WTC11 (cell line): ENCODE results near the gene APPBP2. TPM values are rescaled to one million over a fixed set of nuclear protein-coding genes. Genes with fewer than 3 reads are reported as not detected.
A peak's percentile ranks its signal among the peaks of the same experiment; 100 is the strongest.

Source experiments
- ATAC-seq: fragments of 200-7000 bp; cut with Tn5 transposase; 2 replicates; pipeline ENCODE4 v1.10.0; 2021; ENCODE audit warnings: mild to moderate bottlenecking, moderate library complexity
- CTCF ChIA-PET: fragments of 300-600 bp; sonication (Branson Sonifier 250); formaldehyde crosslinking; loops from one replicate; lab custom pipeline; 2021; ENCODE audit warnings: antibody characterized with exemption; lab: Charles Lee
- POLR2A ChIA-PET: fragments of 350-600 bp; sonication (Branson Sonifier 250); formaldehyde crosslinking; loops from one replicate; lab custom pipeline; 2021; ENCODE audit warnings: antibody characterized with exemption; lab: Charles Lee
- DNase-seq: peaks from one replicate; pipeline ENCODE4 v3.0.0; 2021; ENCODE audit warnings: low spot score
- H3K27ac Mint-ChIP-seq: 2 replicates; pipeline ENCODE4 v1.8.0; 2021; ENCODE audit warnings: mixed read lengths
- H3K27me3 Mint-ChIP-seq: 2 replicates; pipeline ENCODE4 v1.8.0; 2021; ENCODE audit warnings: low read depth, mild to moderate bottlenecking, moderate library complexity, mixed read lengths
- H3K36me3 Mint-ChIP-seq: 2 replicates; pipeline ENCODE4 v1.8.0; 2021; ENCODE audit warnings: mixed read lengths
- H3K4me1 Mint-ChIP-seq: 2 replicates; pipeline ENCODE4 v1.8.0; 2022; ENCODE audit warnings: mixed read lengths
- H3K4me3 Mint-ChIP-seq: 2 replicates; pipeline ENCODE4 v1.8.0; 2021; ENCODE audit warnings: mild to moderate bottlenecking, moderate library complexity, mixed read lengths
- H3K9me3 Mint-ChIP-seq: 2 replicates; pipeline ENCODE4 v1.8.0; 2021; ENCODE audit warnings: mixed read lengths
- ETV6 ChIP-seq: sonication (generic); formaldehyde crosslinking; IDR thresholded peaks from 2 replicates; pipeline ENCODE4 v1.8.1; 2022; ENCODE audit warnings: mild to moderate bottlenecking, missing genetic modification reagents
- FOXK1 ChIP-seq: sonication (generic); formaldehyde crosslinking; IDR thresholded peaks from 2 replicates; pipeline ENCODE4 v1.8.0; 2022; ENCODE audit warnings: mild to moderate bottlenecking, moderate library complexity, missing genetic modification reagents
- GRHL2 ChIP-seq: fragments of 250-450 bp; sonication (Bioruptor Pico); IDR thresholded peaks from 2 replicates; pipeline ENCODE4 v1.8.0; 2022; ENCODE audit warnings: mild to moderate bottlenecking, moderate library complexity; ENCODE audit not compliant: insufficient replicate concordance, severe bottlenecking
- HMGA2 ChIP-seq: fragments of 250-450 bp; sonication (Bioruptor Pico); IDR thresholded peaks from 2 replicates; pipeline ENCODE4 v1.4.0; 2021; ENCODE audit warnings: mild to moderate bottlenecking, moderate library complexity
- JUN ChIP-seq: sonication (generic); formaldehyde crosslinking; IDR thresholded peaks from 2 replicates; pipeline ENCODE4 v1.8.0; 2023; ENCODE audit warnings: mild to moderate bottlenecking, missing genetic modification reagents
- MXD4 ChIP-seq: fragments of 250-450 bp; sonication (Bioruptor Pico); IDR thresholded peaks from 2 replicates; pipeline ENCODE4 v1.8.0; 2021; ENCODE audit warnings: mild to moderate bottlenecking, moderate library complexity, borderline replicate concordance
- NFATC4 ChIP-seq: fragments of 250-450 bp; sonication (Bioruptor Pico); IDR thresholded peaks from 2 replicates; pipeline ENCODE4 v1.9.0; 2021; ENCODE audit warnings: mild to moderate bottlenecking
- RORB ChIP-seq: fragments of 250-450 bp; sonication (Bioruptor Pico); IDR thresholded peaks from 2 replicates; pipeline ENCODE4 v1.9.0; 2021; ENCODE audit warnings: mild to moderate bottlenecking
- ZNF263 ChIP-seq: sonication (generic); formaldehyde crosslinking; IDR thresholded peaks from 2 replicates; pipeline ENCODE4 v1.8.1; 2022; ENCODE audit warnings: low read depth, mild to moderate bottlenecking, moderate library complexity, missing genetic modification reagents
- ZNF416 ChIP-seq: fragments of 250-450 bp; sonication (Bioruptor Pico); IDR thresholded peaks from 2 replicates; pipeline ENCODE4 v1.9.0; 2021; ENCODE audit warnings: mild to moderate bottlenecking, inconsistent platforms
- ZNF423 ChIP-seq: fragments of 250-450 bp; sonication (Bioruptor Pico); IDR thresholded peaks from 2 replicates; pipeline ENCODE4 v2.1.2; 2022; ENCODE audit warnings: mild to moderate bottlenecking, moderate library complexity
- ZNF671 ChIP-seq: fragments of 250-450 bp; sonication (Bioruptor Pico); IDR thresholded peaks from 2 replicates; pipeline ENCODE4 v1.8.0; 2021; ENCODE audit warnings: mild to moderate bottlenecking
- total RNA-seq: library from RNA; stranded (reverse); gene quantifications from 3 replicates; pipeline ENCODE4 v1.2.3, GENCODE V29; 2021
- TF ChIP-seq, protein P1 (sequence below): fragments of 250-450 bp; sonication (Bioruptor Pico); IDR thresholded peaks from 2 replicates; pipeline ENCODE4 v1.9.0; 2021; ENCODE audit warnings: mild to moderate bottlenecking, borderline replicate concordance
- TF ChIP-seq, protein P2 (sequence below): sonication (generic); formaldehyde crosslinking; IDR thresholded peaks from 2 replicates; pipeline ENCODE4 v1.8.1; 2023; ENCODE audit warnings: mild to moderate bottlenecking, missing genetic modification reagents
- TF ChIP-seq, protein P3 (sequence below): sonication (generic); formaldehyde crosslinking; IDR thresholded peaks from 2 replicates; pipeline ENCODE4 v1.8.1; 2022; ENCODE audit warnings: low read depth, missing genetic modification reagents, borderline replicate concordance

The APPBP2 gene
- total RNA-seq, 1 experiment from 2014 or later, result 15.3 TPM

DNA sequence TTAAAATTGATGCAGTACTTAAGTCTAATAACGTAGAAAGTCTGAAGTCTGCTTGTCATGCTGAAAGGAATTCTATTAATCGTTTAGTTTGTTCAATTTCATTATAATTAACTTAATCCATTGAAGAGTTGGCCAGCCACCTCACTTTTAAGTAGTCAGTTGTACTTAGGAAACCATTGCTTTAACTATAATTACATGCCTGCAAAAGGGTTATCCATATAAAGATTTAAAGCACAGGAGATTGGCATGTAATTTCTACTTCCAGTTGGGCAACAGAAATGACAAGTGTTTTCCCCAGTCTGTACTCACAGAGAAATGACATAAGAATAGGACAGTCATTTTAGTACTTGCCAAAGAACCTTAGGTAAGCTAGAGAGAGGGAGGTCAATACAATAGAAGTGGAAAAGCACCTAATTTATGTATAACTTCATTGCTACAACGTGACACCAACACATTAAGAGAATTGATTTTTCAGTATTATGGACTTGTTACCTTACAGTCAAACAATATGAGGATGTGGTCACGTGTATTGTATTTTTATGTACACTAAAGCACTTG lies 130.5 kb downstream of the APPBP2 start (continued):
- no peak for TF ChIP-seq JUN (CRISPR knock-in tag)

DNA sequence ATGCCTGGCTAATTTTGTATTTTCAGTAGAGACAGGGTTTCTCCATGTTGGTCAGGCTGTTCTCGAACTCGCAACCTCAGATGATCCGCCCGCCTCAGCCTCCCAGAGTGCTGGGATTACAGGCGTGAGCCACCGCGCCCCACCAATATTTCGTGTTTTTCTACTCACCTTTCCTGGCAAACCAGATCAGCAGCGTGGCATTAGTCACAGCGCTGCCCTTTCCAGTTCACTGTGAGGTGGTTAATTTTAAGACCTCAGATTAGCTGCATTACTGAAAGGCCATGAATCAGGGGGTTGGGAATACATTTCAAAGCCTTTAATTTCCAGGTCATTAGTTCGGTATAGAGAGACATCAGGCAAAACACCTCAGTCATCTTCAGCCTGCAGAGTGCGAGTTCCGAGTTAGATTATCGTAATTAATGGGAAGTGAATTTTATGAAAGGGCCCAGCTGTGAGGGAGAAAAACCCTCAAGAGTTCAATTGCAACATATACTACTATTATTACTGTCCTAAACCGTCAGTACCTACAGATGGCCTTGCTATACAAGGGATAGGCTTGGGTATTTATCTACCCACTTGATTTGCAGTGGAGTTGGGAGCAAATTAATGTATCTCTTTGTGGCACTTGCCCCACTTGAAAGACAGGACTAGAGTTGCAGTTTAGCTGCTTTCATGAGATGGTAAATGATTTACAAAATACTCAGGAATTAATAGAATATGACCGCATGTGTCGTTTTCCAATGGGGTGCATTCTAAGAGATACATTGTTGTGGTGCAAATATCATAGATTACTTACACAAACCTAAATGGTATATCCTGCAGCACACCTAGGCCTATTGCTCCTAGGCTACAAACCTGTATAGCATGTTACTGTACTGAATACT lies 132.0 kb downstream of the APPBP2 start:
- Mint-ChIP-seq H3K36me3 (no peaks in the 10 kb centered on the region), H3K4me3 (peak overlapping the region; percentile 98; the same call in 1 of the 2 replicates), H3K27ac (no peak overlapping the region; the same call in 1 of the 2 replicates), H3K4me1 (peaks cover 29% of the 10 kb centered on the region), H3K27me3 (no peaks in the 10 kb centered on the region), H3K9me3 (no peaks in the 10 kb centered on the region)
- POLR2A ChIA-PET, result no interaction called here
- TF ChIP-seq, protein P1, sequence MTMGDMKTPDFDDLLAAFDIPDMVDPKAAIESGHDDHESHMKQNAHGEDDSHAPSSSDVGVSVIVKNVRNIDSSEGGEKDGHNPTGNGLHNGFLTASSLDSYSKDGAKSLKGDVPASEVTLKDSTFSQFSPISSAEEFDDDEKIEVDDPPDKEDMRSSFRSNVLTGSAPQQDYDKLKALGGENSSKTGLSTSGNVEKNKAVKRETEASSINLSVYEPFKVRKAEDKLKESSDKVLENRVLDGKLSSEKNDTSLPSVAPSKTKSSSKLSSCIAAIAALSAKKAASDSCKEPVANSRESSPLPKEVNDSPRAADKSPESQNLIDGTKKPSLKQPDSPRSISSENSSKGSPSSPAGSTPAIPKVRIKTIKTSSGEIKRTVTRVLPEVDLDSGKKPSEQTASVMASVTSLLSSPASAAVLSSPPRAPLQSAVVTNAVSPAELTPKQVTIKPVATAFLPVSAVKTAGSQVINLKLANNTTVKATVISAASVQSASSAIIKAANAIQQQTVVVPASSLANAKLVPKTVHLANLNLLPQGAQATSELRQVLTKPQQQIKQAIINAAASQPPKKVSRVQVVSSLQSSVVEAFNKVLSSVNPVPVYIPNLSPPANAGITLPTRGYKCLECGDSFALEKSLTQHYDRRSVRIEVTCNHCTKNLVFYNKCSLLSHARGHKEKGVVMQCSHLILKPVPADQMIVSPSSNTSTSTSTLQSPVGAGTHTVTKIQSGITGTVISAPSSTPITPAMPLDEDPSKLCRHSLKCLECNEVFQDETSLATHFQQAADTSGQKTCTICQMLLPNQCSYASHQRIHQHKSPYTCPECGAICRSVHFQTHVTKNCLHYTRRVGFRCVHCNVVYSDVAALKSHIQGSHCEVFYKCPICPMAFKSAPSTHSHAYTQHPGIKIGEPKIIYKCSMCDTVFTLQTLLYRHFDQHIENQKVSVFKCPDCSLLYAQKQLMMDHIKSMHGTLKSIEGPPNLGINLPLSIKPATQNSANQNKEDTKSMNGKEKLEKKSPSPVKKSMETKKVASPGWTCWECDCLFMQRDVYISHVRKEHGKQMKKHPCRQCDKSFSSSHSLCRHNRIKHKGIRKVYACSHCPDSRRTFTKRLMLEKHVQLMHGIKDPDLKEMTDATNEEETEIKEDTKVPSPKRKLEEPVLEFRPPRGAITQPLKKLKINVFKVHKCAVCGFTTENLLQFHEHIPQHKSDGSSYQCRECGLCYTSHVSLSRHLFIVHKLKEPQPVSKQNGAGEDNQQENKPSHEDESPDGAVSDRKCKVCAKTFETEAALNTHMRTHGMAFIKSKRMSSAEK (CRISPR knock-in tag), result no peak
- no peak for TF ChIP-seq ZNF416 (CRISPR knock-in tag)
- TF ChIP-seq RORB (CRISPR knock-in tag), result no peak
- TF ChIP-seq JUN (CRISPR knock-in tag), result no peak
- no peak for TF ChIP-seq ZNF263
- TF ChIP-seq ZNF671, result no peak
- no peak for TF ChIP-seq ETV6 (CRISPR knock-in tag)
- no peak for TF ChIP-seq FOXK1
- no peak for TF ChIP-seq MXD4 (CRISPR knock-in tag)
- no peak for TF ChIP-seq GRHL2 (CRISPR knock-in tag)
- TF ChIP-seq, protein P2, sequence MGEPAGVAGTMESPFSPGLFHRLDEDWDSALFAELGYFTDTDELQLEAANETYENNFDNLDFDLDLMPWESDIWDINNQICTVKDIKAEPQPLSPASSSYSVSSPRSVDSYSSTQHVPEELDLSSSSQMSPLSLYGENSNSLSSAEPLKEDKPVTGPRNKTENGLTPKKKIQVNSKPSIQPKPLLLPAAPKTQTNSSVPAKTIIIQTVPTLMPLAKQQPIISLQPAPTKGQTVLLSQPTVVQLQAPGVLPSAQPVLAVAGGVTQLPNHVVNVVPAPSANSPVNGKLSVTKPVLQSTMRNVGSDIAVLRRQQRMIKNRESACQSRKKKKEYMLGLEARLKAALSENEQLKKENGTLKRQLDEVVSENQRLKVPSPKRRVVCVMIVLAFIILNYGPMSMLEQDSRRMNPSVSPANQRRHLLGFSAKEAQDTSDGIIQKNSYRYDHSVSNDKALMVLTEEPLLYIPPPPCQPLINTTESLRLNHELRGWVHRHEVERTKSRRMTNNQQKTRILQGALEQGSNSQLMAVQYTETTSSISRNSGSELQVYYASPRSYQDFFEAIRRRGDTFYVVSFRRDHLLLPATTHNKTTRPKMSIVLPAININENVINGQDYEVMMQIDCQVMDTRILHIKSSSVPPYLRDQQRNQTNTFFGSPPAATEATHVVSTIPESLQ (CRISPR knock-in tag), result no peak
- no peak for TF ChIP-seq ZNF423 (CRISPR knock-in tag)
- TF ChIP-seq, protein P3, sequence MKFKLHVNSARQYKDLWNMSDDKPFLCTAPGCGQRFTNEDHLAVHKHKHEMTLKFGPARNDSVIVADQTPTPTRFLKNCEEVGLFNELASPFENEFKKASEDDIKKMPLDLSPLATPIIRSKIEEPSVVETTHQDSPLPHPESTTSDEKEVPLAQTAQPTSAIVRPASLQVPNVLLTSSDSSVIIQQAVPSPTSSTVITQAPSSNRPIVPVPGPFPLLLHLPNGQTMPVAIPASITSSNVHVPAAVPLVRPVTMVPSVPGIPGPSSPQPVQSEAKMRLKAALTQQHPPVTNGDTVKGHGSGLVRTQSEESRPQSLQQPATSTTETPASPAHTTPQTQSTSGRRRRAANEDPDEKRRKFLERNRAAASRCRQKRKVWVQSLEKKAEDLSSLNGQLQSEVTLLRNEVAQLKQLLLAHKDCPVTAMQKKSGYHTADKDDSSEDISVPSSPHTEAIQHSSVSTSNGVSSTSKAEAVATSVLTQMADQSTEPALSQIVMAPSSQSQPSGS (CRISPR knock-in tag), result no peak
- TF ChIP-seq NFATC4 (CRISPR knock-in tag), result no peak
- no peak for TF ChIP-seq HMGA2 (CRISPR knock-in tag)
- no peak for ATAC-seq
- no peak for DNase-seq
- CTCF ChIA-PET, result no interaction called here

Other genes starting within 250 kb of the APPBP2 start
- 91.7 to 103 TPM (median 96.1 TPM) in 3 replicates for gene USP32, start 134.1 kb downstream of the APPBP2 start, total RNA-seq
- gene CHCT1, start 103.8 kb downstream of the APPBP2 start, total RNA-seq, result not detected in 3 replicates
- 16.5 to 20.4 TPM (median 17.0 TPM) in 3 replicates for gene PPM1D, start 74.0 kb upstream of the APPBP2 start, total RNA-seq
- 15.5 to 19.8 TPM (median 17.8 TPM) in 3 replicates for gene BCAS3, start 151.6 kb upstream of the APPBP2 start, total RNA-seq